Astrocyte of the hippocampus (primary cell): ENCODE data around the gene CFAP221.
"Not testable (repeated sequence)": the region's sequence is repeated elsewhere in the genome, so short reads cannot be mapped to it uniquely, and the experiment has no call there.

Experiments used
- DNase-seq: peaks from one replicate; pipeline ENCODE4 v3.0.0; 2011; ENCODE audit warnings: low read depth, low spot score

Gene CFAP221

GRCh38 chr2:119586085-119586484 lies 41.8 kb downstream of the CFAP221 start:
- DNase-seq: no peak

DNA sequence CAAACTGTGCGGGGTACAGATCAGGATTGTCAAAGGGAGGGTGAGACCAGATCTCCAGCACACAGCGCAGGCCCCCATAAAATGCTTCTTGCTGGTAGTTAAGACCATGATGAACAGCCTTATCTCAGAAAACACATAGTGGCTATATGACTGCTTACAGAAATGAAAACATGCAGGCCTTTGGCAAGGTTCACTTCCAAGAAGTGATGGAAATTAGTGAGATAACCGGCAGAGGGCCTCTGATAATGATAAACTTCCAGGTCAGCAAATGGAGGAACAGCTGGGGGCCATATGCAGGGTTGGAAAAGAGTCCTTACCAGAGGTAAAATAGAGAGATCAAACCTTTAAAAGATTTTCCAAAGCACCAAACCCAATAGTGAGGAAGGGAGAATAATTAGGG lies 46.6 kb downstream of the CFAP221 start:
- no peak for DNase-seq

GRCh38 chr2:119591523-119591922 lies 47.3 kb downstream of the CFAP221 start:
- no peak for DNase-seq

DNA sequence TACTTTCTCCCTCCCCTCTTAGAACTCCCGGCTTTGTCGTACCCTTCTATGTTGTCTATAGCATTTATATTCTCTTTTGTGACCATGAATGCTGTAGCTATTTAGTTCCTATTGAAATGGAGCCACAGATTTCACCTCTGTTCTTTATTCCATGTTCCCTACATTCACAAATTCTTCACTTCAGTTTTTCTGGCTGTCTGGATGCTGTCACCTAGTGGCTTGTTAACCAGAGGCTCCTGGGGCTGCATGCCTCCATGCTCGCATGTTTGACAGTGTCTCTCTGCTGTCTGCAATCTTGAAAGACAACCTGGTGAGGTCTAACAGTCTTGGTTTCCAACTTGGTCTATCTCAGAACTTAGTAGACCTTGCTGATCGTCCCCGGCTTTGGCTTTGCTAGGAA lies 48.2 kb downstream of the CFAP221 start:
- no peak for DNase-seq

- no peak for DNase-seq
Measured at GRCh38 chr2:119596638-119597037, 52.4 kb downstream of the CFAP221 start.

GRCh38 chr2:119598596-119599263 lies 54.5 kb downstream of the CFAP221 start:
- peak; percentile 75 for DNase-seq

DNA sequence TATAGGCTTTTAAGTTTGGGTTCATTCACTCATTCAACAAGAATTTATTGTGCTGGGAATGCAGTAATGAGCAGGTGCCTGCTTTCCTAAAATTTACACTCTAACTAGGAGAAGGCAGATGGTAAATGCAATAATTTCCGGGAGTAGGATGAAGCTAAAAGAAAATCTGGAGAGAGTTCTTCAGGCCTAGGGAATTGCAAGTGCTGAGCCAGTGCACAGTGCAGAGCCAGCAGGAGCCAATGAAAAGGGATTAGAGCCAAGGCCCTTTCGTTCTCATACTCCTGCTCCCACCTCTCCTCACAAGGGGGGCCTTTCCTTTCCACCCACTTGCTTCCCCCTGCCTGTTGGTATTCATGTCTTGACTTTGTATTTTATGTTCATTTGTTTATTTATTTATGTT lies 55.1 kb downstream of the CFAP221 start:
- DNase-seq: no peak

DNA sequence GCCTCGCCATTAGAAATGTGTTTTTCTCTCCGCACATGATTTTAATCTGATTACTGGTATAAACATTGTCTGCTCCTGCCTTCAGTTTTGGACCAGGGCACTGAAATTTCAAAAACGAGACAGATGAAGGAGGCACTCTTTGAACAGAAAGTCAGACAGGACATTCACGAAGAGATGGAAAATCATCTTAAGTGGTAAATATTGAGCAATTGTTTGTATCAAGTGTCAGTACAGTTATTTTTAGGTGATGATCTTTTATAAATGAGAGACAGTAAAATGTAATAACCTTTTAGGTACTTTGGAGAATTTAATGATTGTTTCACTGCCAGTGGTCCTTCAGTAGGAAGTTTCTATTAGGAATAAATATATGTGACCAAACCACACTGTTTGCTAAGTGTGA lies 60.8 kb downstream of the CFAP221 start:
- DNase-seq: no peak

DNA sequence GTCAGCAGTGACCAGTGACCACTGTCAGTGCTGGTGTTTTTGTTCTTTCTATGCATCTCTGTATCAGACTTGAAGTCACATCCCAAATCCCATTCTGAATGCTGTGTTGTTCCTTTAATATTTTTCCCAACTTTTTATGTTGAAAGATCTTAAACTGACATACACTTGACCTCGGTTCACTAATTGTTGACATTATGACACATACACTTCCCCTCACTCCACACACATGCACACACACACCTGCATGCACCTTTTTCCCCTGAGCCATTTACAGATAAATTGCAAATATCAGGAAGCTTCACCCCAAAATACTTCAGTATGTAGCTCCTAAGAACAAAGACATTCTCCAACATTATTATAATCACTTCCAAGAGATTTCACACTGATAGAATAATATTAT lies 62.4 kb downstream of the CFAP221 start:
- no peak for DNase-seq

DNA sequence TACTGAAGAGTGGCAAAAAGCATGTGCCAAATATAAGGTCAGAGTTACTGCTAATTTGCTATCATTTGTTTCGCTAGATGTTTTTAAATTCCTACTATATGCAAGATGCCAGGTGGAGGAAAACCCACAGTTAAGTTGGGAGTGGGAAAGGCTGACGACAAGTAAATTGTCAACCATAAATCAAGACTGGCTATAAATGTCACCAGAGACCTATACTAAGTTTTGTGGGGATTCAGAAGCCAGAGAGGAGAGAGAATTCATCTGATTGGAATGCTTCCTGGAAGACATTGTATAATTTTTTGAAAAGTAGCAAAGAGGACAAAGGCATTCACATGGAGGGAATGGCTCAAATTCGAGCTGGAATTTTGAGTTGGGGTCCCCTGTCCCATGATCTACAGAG lies 64.3 kb downstream of the CFAP221 start:
- no peak for DNase-seq

- no peak for DNase-seq
Measured at GRCh38 chr2:119609337-119609736, 65.1 kb downstream of the CFAP221 start.

- DNase-seq: not testable (repeated sequence)
Measured at GRCh38 chr2:119614140-119614539, 69.9 kb downstream of the CFAP221 start.

GRCh38 chr2:119616421-119616820 lies 72.2 kb downstream of the CFAP221 start:
- DNase-seq: no peak

GRCh38 chr2:119617455-119617854 lies 73.2 kb downstream of the CFAP221 start:
- no peak for DNase-seq

GRCh38 chr2:119618725-119619124 lies 74.5 kb downstream of the CFAP221 start:
- not testable (repeated sequence) for DNase-seq

- no peak for DNase-seq
Measured at GRCh38 chr2:119625226-119625625, 81.0 kb downstream of the CFAP221 start.

GRCh38 chr2:119629323-119629825 lies 85.1 kb downstream of the CFAP221 start:
- no peak for DNase-seq

DNA sequence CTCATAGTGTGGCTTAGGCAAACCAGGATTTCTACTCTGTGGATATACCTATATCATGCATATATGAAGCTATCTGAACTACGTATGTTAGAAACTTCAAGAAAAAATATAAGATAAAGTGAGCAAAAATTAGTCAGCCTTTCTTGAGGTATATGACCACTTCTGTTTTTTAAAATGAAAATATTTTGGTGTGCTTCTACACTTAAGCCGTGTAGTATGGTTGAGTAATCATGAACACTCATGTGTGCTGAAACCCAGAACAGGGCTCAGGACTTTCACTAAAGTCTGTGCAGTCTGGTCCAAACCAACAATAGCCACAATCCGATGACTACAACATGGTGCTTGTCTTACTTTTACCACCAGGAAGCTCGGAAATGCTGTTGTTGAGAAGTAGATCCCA lies 85.9 kb downstream of the CFAP221 start:
- no peak for DNase-seq

GRCh38 chr2:119637371-119637770 lies 93.1 kb downstream of the CFAP221 start:
- DNase-seq: no peak

GRCh38 chr2:119638246-119638645 lies 94.0 kb downstream of the CFAP221 start:
- no peak for DNase-seq

- peak; percentile 84 for DNase-seq
Measured at GRCh38 chr2:119638685-119639554, 94.7 kb downstream of the CFAP221 start.

DNA sequence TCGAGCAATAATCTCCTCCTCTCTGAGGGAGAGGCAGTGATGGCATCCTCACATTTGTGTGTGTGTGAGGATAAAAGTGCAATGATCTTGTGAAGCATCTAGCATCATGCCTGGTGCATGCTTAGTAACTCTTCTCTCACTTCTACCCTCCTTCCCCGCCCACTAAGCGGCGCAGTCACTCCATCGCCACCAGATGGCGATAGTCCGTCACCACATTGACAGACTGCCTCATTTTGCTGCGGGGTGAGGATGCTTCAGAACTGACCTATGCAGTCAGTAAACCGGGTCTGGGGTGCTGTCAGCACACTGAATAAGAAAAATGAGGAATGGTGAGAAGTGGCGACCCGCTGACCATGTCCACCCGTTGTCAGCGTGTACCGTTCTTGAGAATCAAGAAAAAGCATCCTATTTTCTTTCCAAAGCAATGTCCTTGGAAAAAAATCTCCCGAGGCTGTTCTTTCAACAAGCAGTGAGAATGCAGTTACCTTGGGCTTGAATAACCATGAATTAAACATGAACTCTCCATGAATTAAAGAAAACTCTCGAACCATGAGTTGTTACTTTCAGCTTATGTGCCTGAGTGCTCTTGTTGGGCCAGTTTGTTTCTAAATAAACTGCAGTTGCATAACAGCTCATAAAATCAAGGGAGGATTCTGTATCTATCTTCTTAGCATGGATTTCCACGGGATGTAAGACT lies 97.5 kb downstream of the CFAP221 start:
- peak; percentile 93 for DNase-seq
